ENCODE measurements around the gene PCDHA10. TPM values are rescaled to one million over a fixed set of nuclear protein-coding genes. Genes with fewer than 3 reads are reported as not detected.
A peak's percentile ranks its signal among the peaks of the same experiment; 100 is the strongest.

PCDHA10 gene
- total RNA-seq, 4 donors from 2014 or later: 0.48 to 2.5 (median 1.5) TPM

DNA sequence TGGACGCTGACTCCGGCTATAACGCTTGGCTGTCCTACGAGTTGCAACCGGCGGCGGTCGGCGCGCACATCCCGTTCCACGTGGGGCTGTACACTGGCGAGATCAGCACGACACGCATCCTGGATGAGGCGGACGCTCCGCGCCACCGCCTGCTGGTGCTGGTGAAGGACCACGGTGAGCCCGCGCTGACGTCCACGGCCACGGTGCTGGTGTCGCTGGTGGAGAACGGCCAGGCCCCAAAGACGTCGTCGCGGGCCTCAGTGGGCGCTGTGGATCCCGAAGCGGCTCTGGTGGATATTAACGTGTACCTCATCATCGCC is 21.5 kb downstream of the PCDHA10 start:
- peak; percentile 25 for ATAC-seq (ENCODE audit: low FRiP score)
- TF ChIP-seq, protein P1, sequence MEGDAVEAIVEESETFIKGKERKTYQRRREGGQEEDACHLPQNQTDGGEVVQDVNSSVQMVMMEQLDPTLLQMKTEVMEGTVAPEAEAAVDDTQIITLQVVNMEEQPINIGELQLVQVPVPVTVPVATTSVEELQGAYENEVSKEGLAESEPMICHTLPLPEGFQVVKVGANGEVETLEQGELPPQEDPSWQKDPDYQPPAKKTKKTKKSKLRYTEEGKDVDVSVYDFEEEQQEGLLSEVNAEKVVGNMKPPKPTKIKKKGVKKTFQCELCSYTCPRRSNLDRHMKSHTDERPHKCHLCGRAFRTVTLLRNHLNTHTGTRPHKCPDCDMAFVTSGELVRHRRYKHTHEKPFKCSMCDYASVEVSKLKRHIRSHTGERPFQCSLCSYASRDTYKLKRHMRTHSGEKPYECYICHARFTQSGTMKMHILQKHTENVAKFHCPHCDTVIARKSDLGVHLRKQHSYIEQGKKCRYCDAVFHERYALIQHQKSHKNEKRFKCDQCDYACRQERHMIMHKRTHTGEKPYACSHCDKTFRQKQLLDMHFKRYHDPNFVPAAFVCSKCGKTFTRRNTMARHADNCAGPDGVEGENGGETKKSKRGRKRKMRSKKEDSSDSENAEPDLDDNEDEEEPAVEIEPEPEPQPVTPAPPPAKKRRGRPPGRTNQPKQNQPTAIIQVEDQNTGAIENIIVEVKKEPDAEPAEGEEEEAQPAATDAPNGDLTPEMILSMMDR (IDR thresholded peaks at IDR 0.05): no peak

DNA sequence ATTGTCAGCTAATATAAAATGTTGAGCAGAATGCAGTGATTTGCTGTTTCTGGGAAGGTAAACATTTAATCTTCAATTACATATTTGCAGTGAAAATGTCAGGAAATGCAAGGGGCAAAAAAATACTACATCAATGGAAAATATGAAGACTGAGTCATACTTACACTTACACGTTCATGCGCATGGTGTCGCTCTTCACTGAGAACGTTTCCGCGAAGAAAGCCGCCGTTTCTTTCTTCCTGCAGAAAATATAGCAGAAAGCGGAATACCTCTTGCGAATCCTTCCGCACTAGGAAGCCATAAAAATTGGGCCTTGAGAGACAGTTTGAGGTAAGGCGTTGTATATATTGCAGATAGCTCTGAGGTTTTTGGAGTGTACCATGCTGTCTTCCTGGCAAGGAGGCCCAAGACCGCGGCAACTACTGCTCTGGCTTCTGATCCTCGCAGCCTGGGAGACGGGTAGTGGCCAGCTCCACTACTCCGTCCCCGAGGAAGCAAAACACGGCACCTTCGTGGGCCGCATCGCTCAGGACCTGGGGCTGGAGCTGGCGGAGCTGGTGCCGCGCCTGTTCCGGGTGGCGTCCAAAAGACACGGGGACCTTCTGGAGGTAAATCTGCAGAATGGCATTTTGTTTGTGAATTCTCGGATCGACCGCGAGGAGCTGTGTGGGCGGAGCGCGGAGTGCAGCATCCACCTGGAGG is 26.3 kb downstream of the PCDHA10 start, which contains the start of gene PCDHA13:
Gene PCDHA13 (plus strand): TSS at position 236 of the 702 bp plus-strand sequence. CDS start 145 bp downstream, at position 381.
- TF ChIP-seq, protein P1 (IDR thresholded peaks at IDR 0.05): no peak
- ATAC-seq (ENCODE audit: low FRiP score) (peak; percentile 48), DNase-seq (ENCODE audit: low spot score) (no peak)

More for the DNA sequence above, 21.5 kb downstream of the PCDHA10 start:
- DNase-seq (ENCODE audit: low spot score): no peak

DNA sequence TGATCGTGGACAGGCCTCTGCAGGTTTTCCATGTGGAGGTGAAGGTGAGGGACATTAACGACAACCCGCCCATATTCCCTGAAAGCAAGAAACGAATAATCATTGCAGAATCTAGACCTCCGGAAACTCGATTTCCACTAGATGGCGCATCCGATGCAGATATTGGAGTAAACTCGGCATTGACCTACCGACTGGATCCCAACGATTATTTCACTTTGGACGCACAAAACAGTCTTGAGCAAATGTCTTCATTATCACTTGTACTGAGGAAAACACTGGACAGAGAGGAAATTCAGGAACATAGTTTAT is 26.8 kb downstream of the PCDHA10 start:
- DNase-seq (ENCODE audit: low spot score): no peak
- ATAC-seq (ENCODE audit: low FRiP score): no peak
- TF ChIP-seq, protein P1 (IDR thresholded peaks at IDR 0.05): no peak

DNA sequence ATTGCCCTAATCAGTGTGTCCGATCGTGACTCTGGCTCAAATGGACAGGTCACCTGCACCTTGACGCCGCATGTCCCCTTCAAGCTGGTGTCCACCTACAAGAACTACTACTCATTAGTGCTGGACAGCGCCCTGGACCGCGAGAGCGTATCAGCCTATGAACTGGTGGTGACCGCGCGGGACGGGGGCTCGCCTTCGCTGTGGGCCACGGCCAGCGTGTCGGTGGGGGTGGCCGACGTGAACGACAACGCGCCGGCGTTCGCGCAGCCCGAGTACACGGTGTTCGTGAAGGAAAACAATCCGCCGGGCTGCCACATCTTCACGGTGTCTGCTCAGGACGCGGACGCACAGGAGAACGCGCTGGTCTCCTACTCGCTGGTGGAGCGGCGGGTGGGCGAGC is 27.7 kb downstream of the PCDHA10 start:
- TF ChIP-seq, protein P1 (IDR thresholded peaks at IDR 0.05): no peak
- ATAC-seq (ENCODE audit: low FRiP score): no peak
- DNase-seq (ENCODE audit: low spot score): no peak

- ATAC-seq (ENCODE audit: low FRiP score) (no peak), DNase-seq (ENCODE audit: low spot score) (no peak)
Observed at GRCh38 chr5:140883927-140884697, 28.4 kb downstream of the PCDHA10 start.

DNA sequence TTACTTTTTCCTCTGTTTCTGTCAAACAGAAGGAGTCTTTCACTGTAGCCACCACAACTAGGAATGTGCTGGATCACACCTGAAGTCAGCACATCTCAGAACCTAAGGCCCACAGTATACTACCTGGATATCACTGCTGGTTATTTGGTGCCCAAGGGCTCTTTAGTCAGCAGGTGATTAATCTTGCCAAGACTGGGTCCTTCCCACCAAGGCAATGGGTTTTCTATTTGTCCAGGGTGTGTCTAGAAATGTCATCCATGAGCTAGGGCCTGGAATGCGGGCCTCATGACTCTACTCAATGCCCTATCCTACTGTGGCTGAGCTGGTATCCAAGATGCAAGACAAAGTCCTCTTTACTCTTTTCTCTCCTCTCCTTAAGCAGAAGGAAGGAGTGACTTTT is 60.6 kb downstream of the PCDHA10 start:
- DNase-seq (ENCODE audit: low spot score) (no peak), ATAC-seq (ENCODE audit: low FRiP score) (no peak)
- TF ChIP-seq, protein P1 (IDR thresholded peaks at IDR 0.05): no peak

More at GRCh38 chr5:140883927-140884697, 28.4 kb downstream of the PCDHA10 start:
- TF ChIP-seq, protein P1 (IDR thresholded peaks at IDR 0.05): no peak

Other genes starting within 250 kb of the PCDHA10 start
- gene CD14, start 222.7 kb upstream of the PCDHA10 start, total RNA-seq: 100 to 1,000 TPM; 129 to 173 (median 158) TPM
- gene TMCO6, start 216.4 kb upstream of the PCDHA10 start, total RNA-seq: 10 to 100 TPM; 18.7 to 96.9 (median 29.8) TPM
- gene NDUFA2, start 208.3 kb upstream of the PCDHA10 start, total RNA-seq: 10 to 100 TPM; 39.3 to 79.3 (median 62.2) TPM
- gene IK, start 208.1 kb upstream of the PCDHA10 start, total RNA-seq: 100 to 1,000 TPM in 2 of 4 donors, 10 to 100 TPM in 2; 76.0 to 129 (median 105) TPM
- 10 to 100 TPM; 21.2 to 29.9 (median 25.2) TPM for gene WDR55, start 191.0 kb upstream of the PCDHA10 start, total RNA-seq
- gene DND1, start 182.3 kb upstream of the PCDHA10 start, total RNA-seq: 1 to 10 TPM in 2 of 4 donors, under 1 TPM in 2; 0.84 to 2.5 (median 1.3) TPM
- 10 to 100 TPM; 49.6 to 76.6 (median 58.8) TPM for gene HARS1, start 164.5 kb upstream of the PCDHA10 start, total RNA-seq
- gene HARS2, start 164.4 kb upstream of the PCDHA10 start, total RNA-seq: 10 to 100 TPM; 11.9 to 30.9 (median 20.6) TPM
- gene ZMAT2, start 155.4 kb upstream of the PCDHA10 start, total RNA-seq: 10 to 100 TPM; 38.3 to 49.6 (median 47.0) TPM
- gene PCDHA1, start 69.8 kb upstream of the PCDHA10 start, total RNA-seq: not detected
- gene PCDHA2, start 61.0 kb upstream of the PCDHA10 start, total RNA-seq: under 1 TPM in 3 of 4 donors, not detected in 1; 0.12 to 0.93 (median 0.47) TPM
- 1 to 10 TPM in 1 of 4 donors, under 1 TPM in 3; 0.25 to 3.1 (median 0.56) TPM for gene PCDHA3, start 54.8 kb upstream of the PCDHA10 start, total RNA-seq
- gene PCDHA4, start 48.8 kb upstream of the PCDHA10 start, total RNA-seq: 1 to 10 TPM in 3 of 4 donors, under 1 TPM in 1; 0.60 to 1.5 (median 1.1) TPM
- gene PCDHA5, start 34.3 kb upstream of the PCDHA10 start, total RNA-seq: under 1 TPM in 3 of 4 donors, not detected in 1; 0.31 to 0.47 (median 0.46) TPM
- gene PCDHA6, start 27.9 kb upstream of the PCDHA10 start, total RNA-seq: 1 to 10 TPM in 2 of 4 donors, under 1 TPM in 2; 0.12 to 1.5 (median 0.99) TPM
- 1 to 10 TPM in 2 of 4 donors, under 1 TPM in 2; 0.12 to 1.4 (median 0.86) TPM for gene PCDHA7, start 21.6 kb upstream of the PCDHA10 start, total RNA-seq
- under 1 TPM; 0.13 to 0.79 (median 0.35) TPM for gene PCDHA8, start 14.7 kb upstream of the PCDHA10 start, total RNA-seq
- gene PCDHA9, start 7.5 kb upstream of the PCDHA10 start, total RNA-seq: under 1 TPM in 3 of 4 donors, not detected in 1; 0.44 to 0.79 (median 0.56) TPM
- gene PCDHA11, start 13.1 kb downstream of the PCDHA10 start, total RNA-seq: 1 to 10 TPM in 1 of 4 donors, under 1 TPM in 3; 0.16 to 1.2 (median 0.49) TPM
- 1 to 10 TPM in 2 of 4 donors, under 1 TPM in 2; 0.69 to 4.9 (median 1.1) TPM for gene PCDHA12, start 19.4 kb downstream of the PCDHA10 start, total RNA-seq
- gene PCDHA13, start 26.2 kb downstream of the PCDHA10 start, total RNA-seq: 1 to 10 TPM in 3 of 4 donors, under 1 TPM in 1; 0.96 to 1.4 (median 1.2) TPM
- 1 to 10 TPM in 2 of 4 donors, under 1 TPM in 2; 0.47 to 2.1 (median 0.87) TPM for gene PCDHAC1, start 70.4 kb downstream of the PCDHA10 start, total RNA-seq
- 10 to 100 TPM in 1 of 4 donors, 1 to 10 TPM in 3; 3.1 to 10.0 (median 3.8) TPM for gene PCDHAC2, start 110.6 kb downstream of the PCDHA10 start, total RNA-seq
- under 1 TPM in 2 of 4 donors, not detected in 2; under 0.01 to 0.09 TPM for gene PCDHB1, start 195.5 kb downstream of the PCDHA10 start, total RNA-seq
- gene PCDHB2, start 238.7 kb downstream of the PCDHA10 start, total RNA-seq: 1 to 10 TPM; 2.2 to 4.9 (median 2.8) TPM
- gene PCDHB3, start 244.6 kb downstream of the PCDHA10 start, total RNA-seq: 1 to 10 TPM; 1.4 to 4.4 (median 1.9) TPM

Measured in omental fat pad (tissue), 4 donors.